GM23338 (cell line): ENCODE data around the gene STAT4. TPM values are rescaled to one million over a fixed set of nuclear protein-coding genes. Genes with fewer than 3 reads are reported as not detected.

ENCODE experiments used
- ATAC-seq: fragments of 200-7000 bp; cut with Tn5 transposase; 3 replicates; pipeline ENCODE4 v1.9.1; 2020
- DNase-seq: peaks from one replicate; pipeline ENCODE4 v3.0.0-alpha.2; 2015; ENCODE audit warnings: low spot score
- H2AFZ ChIP-seq: fragments of 200-600 bp; sonication (generic); 2 replicates; pipeline ENCODE4 v1.8.0; 2016; ENCODE audit warnings: antibody characterized with exemption, mild to moderate bottlenecking, moderate library complexity
- H3F3A ChIP-seq: fragments of 200-600 bp; sonication (generic); replicated peaks from 2 replicates; pipeline ENCODE4 v1.8.0; 2017; ENCODE audit warnings: antibody characterized with exemption, mixed run types, low read depth
- H3K27ac ChIP-seq: fragments of 200-600 bp; sonication (generic); 2 replicates; pipeline ENCODE4 v1.6.1; 2016; ENCODE audit warnings: low read depth
- H3K27me3 ChIP-seq: fragments of 200-600 bp; sonication (generic); 2 replicates; pipeline ENCODE4 v1.8.0; 2016; ENCODE audit warnings: mild to moderate bottlenecking, mixed run types, moderate library complexity; ENCODE audit not compliant: insufficient read depth
- H3K36me3 ChIP-seq: fragments of 200-600 bp; sonication (generic); 2 replicates; pipeline ENCODE4 v1.8.0; 2016; ENCODE audit warnings: mild to moderate bottlenecking; ENCODE audit not compliant: insufficient read depth
- H3K4me1 ChIP-seq: fragments of 200-600 bp; sonication (generic); 2 replicates; pipeline ENCODE4 v1.8.0; 2016; ENCODE audit warnings: mild to moderate bottlenecking, moderate library complexity; ENCODE audit not compliant: insufficient read depth
- H3K4me2 ChIP-seq: fragments of 200-600 bp; sonication (generic); 2 replicates; pipeline ENCODE4 v1.7.1; 2017; ENCODE audit warnings: mixed run types
- H3K4me3 ChIP-seq: fragments of 200-600 bp; sonication (generic); 2 replicates; pipeline ENCODE4 v1.6.1; 2016; ENCODE audit warnings: mixed run types
- H3K79me2 ChIP-seq: fragments of 200-600 bp; sonication (generic); replicated peaks from 2 replicates; pipeline ENCODE4 v1.8.0; 2017; ENCODE audit warnings: mild to moderate bottlenecking; ENCODE audit not compliant: insufficient read depth
- H3K9me2 ChIP-seq: fragments of 200-600 bp; sonication (generic); 2 replicates; pipeline ENCODE4 v1.8.0; 2017; ENCODE audit not compliant: insufficient read depth
- H4K20me1 ChIP-seq: fragments of 200-600 bp; sonication (generic); replicated peaks from 2 replicates; pipeline ENCODE4 v1.8.0; 2017; ENCODE audit warnings: mild to moderate bottlenecking; ENCODE audit not compliant: insufficient read depth
- H3K27ac Mint-ChIP-seq: 2 replicates; pipeline ENCODE4 v1.8.0; 2020; ENCODE audit warnings: inconsistent platforms, mild to moderate bottlenecking, moderate library complexity, mixed read lengths
- H3K27me3 Mint-ChIP-seq: 3 replicates; pipeline ENCODE4 v1.8.0; 2022; ENCODE audit warnings: low read depth, mild to moderate bottlenecking, moderate library complexity, mixed read lengths, inconsistent platforms; ENCODE audit not compliant: insufficient read depth, poor library complexity
- H3K36me3 Mint-ChIP-seq: 3 replicates; pipeline ENCODE4 v1.8.0; 2021; ENCODE audit warnings: low read depth, mild to moderate bottlenecking, inconsistent platforms, moderate library complexity, mixed read lengths
- H3K4me1 Mint-ChIP-seq: 3 replicates; pipeline ENCODE4 v1.8.0; 2020; ENCODE audit warnings: mild to moderate bottlenecking, inconsistent platforms, mixed read lengths
- H3K4me3 Mint-ChIP-seq: 3 replicates; pipeline ENCODE4 v1.8.0; 2021; ENCODE audit warnings: moderate library complexity, mild to moderate bottlenecking, inconsistent platforms, mixed read lengths
- H3K9me3 Mint-ChIP-seq: 3 replicates; pipeline ENCODE4 v1.8.0; 2020; ENCODE audit warnings: moderate library complexity, mild to moderate bottlenecking, inconsistent platforms, mixed read lengths
- CREB1 ChIP-seq: fragments of 250-450 bp; sonication (Bioruptor Pico); IDR thresholded peaks from 2 replicates; pipeline ENCODE4 v1.5.0; 2020; ENCODE audit warnings: low read depth, mild to moderate bottlenecking, moderate library complexity
- EZH2phosphoT487 ChIP-seq: fragments of 200-600 bp; sonication (generic); IDR thresholded peaks from one replicate; pipeline ENCODE4 v1.8.1; 2018; ENCODE audit warnings: antibody characterized with exemption; ENCODE audit not compliant: unreplicated experiment
- JUNB ChIP-seq: IDR thresholded peaks from one replicate; pipeline ENCODE4 v1.6.1; 2016; ENCODE audit warnings: antibody characterized with exemption; ENCODE audit not compliant: unreplicated experiment
- POLR2AphosphoS5 ChIP-seq: IDR thresholded peaks from 2 replicates; pipeline ENCODE4 v1.6.1; 2016; ENCODE audit warnings: antibody characterized with exemption, low read depth
- ZNF114 ChIP-seq: fragments of 250-450 bp; sonication (Bioruptor Pico); IDR thresholded peaks from 2 replicates; pipeline ENCODE4 v1.5.0; 2020; ENCODE audit warnings: mild to moderate bottlenecking, moderate library complexity
- ZNF462 ChIP-seq: fragments of 250-450 bp; sonication (Bioruptor Pico); IDR thresholded peaks from 2 replicates; pipeline ENCODE4 v1.5.0; 2020; ENCODE audit warnings: mild to moderate bottlenecking, moderate library complexity
- polyA plus RNA-seq: library from polyadenylated mRNA; unstranded; fragments of >200 nt; fragmentation: Nextera tagmentation; extraction: Ambion mirVana; gene quantifications from 2 replicates; pipeline ENCODE4 v1.2.1, GENCODE V29; 2016
- total RNA-seq: library from RNA; depleted of rRNA; stranded (reverse); fragments of >200 nt; shearing (Covaris generic); gene quantifications from 2 replicates; pipeline ENCODE4 v1.2.3, GENCODE V29; 2014

The STAT4 gene
- total and polyA plus RNA-seq, 2 experiments from 2014 or later, result 0.52 to 0.86 TPM

- TF ChIP-seq ZNF462 (CRISPR knock-in tag) (no peak), CREB1 (CRISPR knock-in tag) (no peak)
These were observed 149.8 kb downstream of the STAT4 start (continued) for GRCh38 chr2:191001032-191001431.

DNA sequence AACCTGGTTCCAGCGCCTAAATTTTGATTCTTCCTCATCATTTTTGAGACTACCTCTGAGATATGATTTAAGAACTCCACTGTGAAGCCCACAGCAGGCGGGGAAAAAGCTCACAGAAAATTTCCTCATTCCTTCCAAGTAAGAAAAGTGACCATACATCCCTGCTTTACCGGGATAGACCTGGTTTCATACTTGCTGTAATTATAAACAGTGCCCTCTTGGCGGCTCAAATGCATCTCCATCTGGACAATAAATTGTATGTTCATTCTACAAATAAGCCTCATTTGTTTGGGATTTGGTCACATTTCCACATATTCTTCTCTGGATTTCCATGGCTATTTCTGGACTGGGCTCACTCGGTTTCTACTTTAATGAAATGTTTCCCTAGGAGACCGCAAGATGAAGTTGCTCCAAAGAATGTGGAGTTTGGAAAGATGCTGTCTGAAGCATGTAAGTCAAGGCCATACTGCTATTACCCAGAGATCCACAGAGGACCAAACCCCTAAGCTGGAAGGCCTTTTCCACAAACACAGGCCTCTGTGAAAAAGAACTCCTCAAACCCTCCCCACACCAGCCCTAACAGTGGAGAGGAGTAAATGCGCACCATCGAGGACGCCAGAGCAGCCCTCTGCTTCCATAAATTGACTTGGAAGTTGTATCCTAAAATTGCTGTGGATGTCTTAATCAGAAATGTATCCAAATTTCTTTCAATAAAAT lies 150.7 kb downstream of the STAT4 start:
- Mint-ChIP-seq H3K4me1 (no peaks in the 10 kb centered on the region; the same call in 2 of the 3 replicates), H3K9me3 (no peaks in the 10 kb centered on the region; the same call in 2 of the 3 replicates), H3K27ac (no peak overlapping the region), H3K27me3 (peaks cover 7% of the 10 kb centered on the region), H3K36me3 (peaks cover 85% of the 10 kb centered on the region), H3K4me3 (no peak overlapping the region)
- peaks cover 57% of the 10 kb centered on the region for H3K36me3 ChIP-seq
- no peaks in the 10 kb centered on the region for H3K4me1 ChIP-seq
- DNase-seq, result no peak
- peaks cover 4% of the 10 kb centered on the region; the same call in 1 of the 2 replicates for H4K20me1 ChIP-seq
- H3K9me2 ChIP-seq, result no peaks in the 10 kb centered on the region
- H3K4me3 ChIP-seq, result no peak overlapping the region
- no peak for ATAC-seq
- H3F3A ChIP-seq, result peaks cover 4% of the 10 kb centered on the region; the same call in 1 of the 2 replicates
- H3K27me3 ChIP-seq, result no peaks in the 10 kb centered on the region
- no peaks in the 10 kb centered on the region for H3K79me2 ChIP-seq
- H3K27ac ChIP-seq, result no peak overlapping the region
- H3K4me2 ChIP-seq, result no peak overlapping the region
- H2AFZ ChIP-seq, result no peak overlapping the region
- no peak for TF ChIP-seq EZH2phosphoT487
- no peak for TF ChIP-seq ZNF462 (CRISPR knock-in tag)
- TF ChIP-seq POLR2AphosphoS5, result no peak
- no peak for TF ChIP-seq JUNB
- TF ChIP-seq ZNF114 (CRISPR knock-in tag), result no peak
